GM12878 (cell line): Measurements from ENCODE around the gene RASSF8. TPM values are rescaled to one million over a fixed set of nuclear protein-coding genes. Genes with fewer than 3 reads are reported as not detected.
A peak's percentile ranks its signal among the peaks of the same experiment; 100 is the strongest.

ENCODE experiments used
- ASH2L ChIP-seq: fragments of 300-600, 200-600 bp; sonication (generic); IDR thresholded peaks from 2 replicates; pipeline ENCODE4 v1.6.1; 2017; ENCODE audit warnings: low read depth, mild to moderate bottlenecking, borderline replicate concordance
- BCLAF1 ChIP-seq: fragments of 450-650 bp; IDR thresholded peaks from 2 replicates; pipeline ENCODE4 v1.6.1; 2017; ENCODE audit warnings: antibody characterized with exemption, mild to moderate bottlenecking, moderate library complexity
- BMI1 ChIP-seq: fragments of 450-650 bp; IDR thresholded peaks from 2 replicates; pipeline ENCODE4 v1.6.1; 2016; ENCODE audit warnings: mild to moderate bottlenecking, moderate library complexity, borderline replicate concordance
- CHD1 ChIP-seq: IDR thresholded peaks from 2 replicates; pipeline ENCODE4 v1.6.1; 2012; ENCODE audit warnings: low read depth, low read length, improper control_type of control experiment
- CREB1 ChIP-seq: IDR thresholded peaks from 2 replicates; pipeline ENCODE4 v1.6.1; 2012; ENCODE audit warnings: low read depth, mild to moderate bottlenecking, inconsistent platforms
- DPF2 ChIP-seq: fragments of 450-650 bp; IDR thresholded peaks from 2 replicates; pipeline ENCODE4 v1.6.1; 2017; ENCODE audit warnings: mild to moderate bottlenecking
- EGR1 ChIP-seq, 2 experiments: IDR thresholded peaks; 1 replicate in 1 of 2; 2 replicates in 1 of 2; pipeline ENCODE4 v1.6.1; 2011 to 2012; ENCODE audit warnings: low read depth in 2 of 2, low read length in 2 of 2, borderline replicate concordance in 1 of 2, mild to moderate bottlenecking in 1 of 2, moderate library complexity in 1 of 2
- ESRRA ChIP-seq: IDR thresholded peaks from 2 replicates; pipeline ENCODE4 v1.6.1; 2012; ENCODE audit warnings: mild to moderate bottlenecking, low read length, improper control_type of control experiment
- EZH2 ChIP-seq: IDR thresholded peaks from 2 replicates; pipeline ENCODE4 v1.6.1; 2012; ENCODE audit warnings: low read depth, mild to moderate bottlenecking, control low read depth, inconsistent platforms, low read length, borderline replicate concordance; ENCODE audit not compliant: control insufficient read depth
- FOXK2 ChIP-seq: fragments of 450-650 bp; IDR thresholded peaks from 2 replicates; pipeline ENCODE4 v1.6.1; 2017; ENCODE audit warnings: mild to moderate bottlenecking, moderate library complexity
- IRF5 ChIP-seq: fragments of 450-650 bp; IDR thresholded peaks from 2 replicates; pipeline ENCODE4 v1.6.1; 2017; ENCODE audit warnings: borderline replicate concordance
- JUNB ChIP-seq: IDR thresholded peaks from 2 replicates; pipeline ENCODE4 v1.6.1; 2016; ENCODE audit warnings: antibody characterized with exemption, mild to moderate bottlenecking
- KLF5 ChIP-seq: fragments of 450-650 bp; IDR thresholded peaks from 2 replicates; pipeline ENCODE4 v1.6.1; 2014; ENCODE audit warnings: mild to moderate bottlenecking; ENCODE audit not compliant: partially characterized antibody
- NBN ChIP-seq: fragments of 450-650 bp; IDR thresholded peaks from 2 replicates; pipeline ENCODE4 v1.6.1; 2016
- NR2F1 ChIP-seq: fragments of 450-650 bp; conservative IDR thresholded peaks from 2 replicates; pipeline ENCODE4 v1.6.1; 2017; ENCODE audit warnings: mild to moderate bottlenecking
- POLR2A ChIP-seq: IDR thresholded peaks from 2 replicates; pipeline ENCODE4 v1.6.1; 2011; ENCODE audit warnings: low read depth, mild to moderate bottlenecking, low read length
- RCOR1 ChIP-seq: conservative IDR thresholded peaks from 2 replicates; pipeline ENCODE4 v1.6.1; 2012; ENCODE audit warnings: low read depth, low read length, improper control_type of control experiment
- RFX5 ChIP-seq: IDR thresholded peaks from 2 replicates; pipeline ENCODE4 v1.6.1; 2011; ENCODE audit warnings: low read depth, low read length, improper control_type of control experiment
- SMC3 ChIP-seq: IDR thresholded peaks from 2 replicates; pipeline ENCODE4 v1.6.1; 2011; ENCODE audit warnings: low read length, improper control_type of control experiment, borderline replicate concordance
- SP1 ChIP-seq: IDR thresholded peaks from one replicate; pipeline ENCODE4 v1.6.1; 2011; ENCODE audit warnings: low read depth, low read length
- TBL1XR1 ChIP-seq: IDR thresholded peaks from 2 replicates; pipeline ENCODE4 v1.6.1; 2012; ENCODE audit warnings: low read depth, low read length, improper control_type of control experiment
- USF2 ChIP-seq: IDR thresholded peaks from 2 replicates; pipeline ENCODE4 v1.6.1; 2011; ENCODE audit warnings: low read depth, low read length, improper control_type of control experiment, borderline replicate concordance
- polyA plus RNA-seq, 11 experiments: library from polyadenylated mRNA; depleted of rRNA in 4 of 11; unstranded in 6 of 11; stranded (reverse) in 5 of 11; fragments of >200 nt; fragmentation: Nextera tagmentation in 4 of 11; fragmentation: Illumina TruSeq in 1 of 11; extraction: Ambion mirVana in 4 of 11; extraction: Trizol in 1 of 11; gene quantifications; 1 replicate in 1 of 11; 2 replicates in 10 of 11; pipeline versions ENCODE4 v1.2.1 to v1.2.3, GENCODE V29; 2011 to 2016; ENCODE audit warnings: inconsistent platforms in 2 of 11, missing spikeins in 2 of 11, low read depth in 1 of 11
- total RNA-seq, 4 experiments: library from RNA; depleted of rRNA in 3 of 4; stranded (reverse); fragments of >200 nt in 3 of 4; fragmentation: Illumina TruSeq in 1 of 4; extraction: Trizol in 1 of 4; gene quantifications; 2 replicates each; pipeline versions ENCODE4 v1.2.1 to v1.2.3, GENCODE V29; 2013 to 2021
- TF ChIP-seq, protein P1 (sequence below): IDR thresholded peaks from 2 replicates; pipeline ENCODE4 v1.6.1; 2011; ENCODE audit warnings: mild to moderate bottlenecking, low read depth, low read length, moderate library complexity; ENCODE audit not compliant: insufficient replicate concordance
- TF ChIP-seq, protein P2 (sequence below): fragments of 450-650 bp; IDR thresholded peaks from 2 replicates; pipeline ENCODE4 v1.6.1; 2017; ENCODE audit warnings: low read depth, mild to moderate bottlenecking, moderate library complexity

The RASSF8 gene
- total and polyA plus RNA-seq, 10 of the 15 experiments (the other 5 are each of a cell fraction or from before 2014, with no cell fraction given), result 0.06 to 0.18 (median 0.08) TPM; not detected in 6

DNA sequence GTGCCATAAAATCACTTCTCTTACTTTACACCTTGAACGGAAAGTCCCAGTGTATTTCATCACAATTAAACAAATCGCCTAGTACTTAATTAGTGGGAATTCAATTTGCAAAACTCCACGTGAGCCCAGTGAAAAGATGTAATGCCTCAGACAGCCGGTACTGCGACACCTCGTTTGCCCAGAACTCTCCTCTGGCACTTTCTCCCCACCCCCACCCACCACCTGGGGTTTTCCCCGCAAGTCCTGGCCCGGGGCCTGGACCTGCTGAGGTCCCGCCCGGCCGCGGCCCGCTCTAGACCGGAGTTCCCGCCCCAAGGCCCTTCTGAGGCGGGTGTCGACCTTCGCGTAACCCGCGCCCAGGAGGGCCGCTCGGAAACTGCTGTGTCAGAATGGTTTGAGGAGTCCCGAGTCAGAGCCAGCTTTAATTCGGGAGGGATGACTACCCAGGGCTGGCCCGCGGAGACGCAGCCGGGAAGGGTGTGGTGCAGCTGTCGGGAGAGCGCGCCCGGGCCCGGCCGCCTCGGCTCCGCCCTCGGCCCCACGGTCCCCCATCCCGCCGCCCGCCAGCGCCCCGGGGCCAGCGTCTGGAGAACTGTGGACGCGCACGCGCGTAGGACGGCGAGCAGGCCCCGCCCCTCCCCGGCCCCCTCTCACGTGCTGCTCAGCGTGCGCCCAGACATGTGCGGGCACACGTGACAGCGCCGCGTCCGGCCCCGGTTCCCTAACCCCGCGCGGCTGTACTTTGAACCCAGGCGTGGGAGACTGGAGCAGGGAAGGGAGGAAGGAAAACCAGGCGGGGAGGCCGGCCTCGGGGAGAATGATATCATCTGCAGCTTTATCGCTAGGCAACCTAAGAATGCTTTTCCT is 155.6 kb downstream of the RASSF8 start (continued):
- TF ChIP-seq DPF2 (0 out of 2 replicates have a peak, but pooled peaks have one; percentile 67), FOXK2 (no peak), NBN (peak; percentile 36; the same call in 1 of the 2 replicates), ASH2L (no peak), JUNB (no peak), EZH2 (no peak), SP1 (no peak), CREB1 (no peak), ESRRA (no peak), RCOR1 (no peak), BMI1 (peak; percentile 54), NR2F1 (peak; percentile 50; the same call in 1 of the 2 replicates), USF2 (peak; percentile 70), EGR1 (IDR thresholded peaks at IDR 0.05; ENCODE audit: borderline replicate concordance in 1 of 2, low read depth in 2 of 2, low read length in 2 of 2) (no peak), IRF5 (no peak), POLR2A (peak; percentile 68), BCLAF1 (no peak), KLF5 (no peak), SMC3 (no peak), TBL1XR1 (no peak), RFX5 (no peak), CHD1 (no peak)
- TF ChIP-seq, protein P1, sequence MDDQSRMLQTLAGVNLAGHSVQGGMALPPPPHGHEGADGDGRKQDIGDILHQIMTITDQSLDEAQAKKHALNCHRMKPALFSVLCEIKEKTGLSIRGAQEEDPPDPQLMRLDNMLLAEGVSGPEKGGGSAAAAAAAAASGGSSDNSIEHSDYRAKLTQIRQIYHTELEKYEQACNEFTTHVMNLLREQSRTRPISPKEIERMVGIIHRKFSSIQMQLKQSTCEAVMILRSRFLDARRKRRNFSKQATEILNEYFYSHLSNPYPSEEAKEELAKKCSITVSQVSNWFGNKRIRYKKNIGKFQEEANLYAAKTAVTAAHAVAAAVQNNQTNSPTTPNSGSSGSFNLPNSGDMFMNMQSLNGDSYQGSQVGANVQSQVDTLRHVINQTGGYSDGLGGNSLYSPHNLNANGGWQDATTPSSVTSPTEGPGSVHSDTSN, result no peak
- TF ChIP-seq, protein P2, sequence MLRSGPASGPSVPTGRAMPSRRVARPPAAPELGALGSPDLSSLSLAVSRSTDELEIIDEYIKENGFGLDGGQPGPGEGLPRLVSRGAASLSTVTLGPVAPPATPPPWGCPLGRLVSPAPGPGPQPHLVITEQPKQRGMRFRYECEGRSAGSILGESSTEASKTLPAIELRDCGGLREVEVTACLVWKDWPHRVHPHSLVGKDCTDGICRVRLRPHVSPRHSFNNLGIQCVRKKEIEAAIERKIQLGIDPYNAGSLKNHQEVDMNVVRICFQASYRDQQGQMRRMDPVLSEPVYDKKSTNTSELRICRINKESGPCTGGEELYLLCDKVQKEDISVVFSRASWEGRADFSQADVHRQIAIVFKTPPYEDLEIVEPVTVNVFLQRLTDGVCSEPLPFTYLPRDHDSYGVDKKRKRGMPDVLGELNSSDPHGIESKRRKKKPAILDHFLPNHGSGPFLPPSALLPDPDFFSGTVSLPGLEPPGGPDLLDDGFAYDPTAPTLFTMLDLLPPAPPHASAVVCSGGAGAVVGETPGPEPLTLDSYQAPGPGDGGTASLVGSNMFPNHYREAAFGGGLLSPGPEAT, result no peak; the same call in 1 of the 2 replicates
